Astrocyte of the spinal cord (primary cell): Measurements from ENCODE around the gene KCNQ5.

Experiments
- DNase-seq: peaks from one replicate; pipeline ENCODE4 v3.0.0; 2011; ENCODE audit warnings: low read depth, low spot score
- H3K4me3 ChIP-seq: 2 replicates; pipeline ENCODE4 v1.5.1; 2011; ENCODE audit warnings: low read depth, mild to moderate bottlenecking, low read length, moderate library complexity
- CTCF ChIP-seq: IDR thresholded peaks from 2 replicates; pipeline ENCODE4 v1.5.1; 2012; ENCODE audit warnings: low read depth, mild to moderate bottlenecking, low read length, inconsistent platforms
- in situ Hi-C: cut with HindIII; loops from 2 replicates; pipeline ENCODE4 v1.10.0; 2017; ENCODE audit warnings: low sequenced_read_pairs

KCNQ5 gene

GRCh38 chr6:72691249-72691648 lies 69.4 kb downstream of the KCNQ5 start:
- no peak for DNase-seq
- TF ChIP-seq CTCF = no peak
- no peak overlapping the region for H3K4me3 ChIP-seq
- in situ Hi-C loops = no loop called here

DNA sequence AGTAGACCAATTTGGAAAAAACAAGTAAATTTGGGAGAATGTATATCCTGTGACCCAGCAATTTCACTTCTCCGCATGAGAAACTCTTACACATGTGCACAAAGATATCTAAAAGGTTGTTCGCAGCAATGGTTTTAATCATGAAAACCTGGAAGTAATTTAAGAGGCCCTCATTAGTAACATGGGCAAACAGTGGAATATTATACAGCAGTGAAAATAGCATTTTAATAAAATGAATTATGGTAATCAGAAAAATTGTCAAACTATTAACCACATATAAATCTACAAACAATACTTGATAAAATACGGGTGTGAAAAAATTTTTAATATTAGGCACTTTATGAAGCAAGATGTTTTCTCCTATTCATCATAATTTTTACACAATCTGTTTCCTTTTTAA lies 74.2 kb downstream of the KCNQ5 start:
- no peak for TF ChIP-seq CTCF
- no peak for DNase-seq
- no peak overlapping the region for H3K4me3 ChIP-seq
- in situ Hi-C loops = no loop called here

- DNase-seq = no peak
- in situ Hi-C loops = no loop called here
- TF ChIP-seq CTCF = no peak
- no peak overlapping the region for H3K4me3 ChIP-seq
Measured at GRCh38 chr6:72699159-72699558, 77.3 kb downstream of the KCNQ5 start.

DNA sequence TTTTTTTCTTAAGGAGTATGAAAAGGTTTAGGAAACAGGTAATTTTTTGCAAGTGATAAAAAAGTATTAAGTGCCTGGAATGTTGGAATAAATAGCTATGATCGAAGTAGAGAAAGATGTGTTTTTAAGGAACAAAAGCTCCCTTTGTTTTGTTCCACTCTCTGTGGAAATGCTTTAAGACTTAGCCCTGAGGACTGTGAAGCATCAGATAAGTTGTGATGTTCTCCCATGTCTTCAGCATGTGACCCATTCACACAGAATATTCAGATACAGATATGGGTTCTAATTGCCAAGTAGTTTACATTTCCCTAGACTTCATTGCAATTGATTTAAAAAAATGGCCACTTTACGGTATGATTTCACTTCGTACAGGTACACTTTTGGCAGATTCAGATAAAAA lies 80.6 kb downstream of the KCNQ5 start:
- no peak overlapping the region for H3K4me3 ChIP-seq
- no peak for DNase-seq
- TF ChIP-seq CTCF = no peak
- in situ Hi-C loops = no loop called here

DNA sequence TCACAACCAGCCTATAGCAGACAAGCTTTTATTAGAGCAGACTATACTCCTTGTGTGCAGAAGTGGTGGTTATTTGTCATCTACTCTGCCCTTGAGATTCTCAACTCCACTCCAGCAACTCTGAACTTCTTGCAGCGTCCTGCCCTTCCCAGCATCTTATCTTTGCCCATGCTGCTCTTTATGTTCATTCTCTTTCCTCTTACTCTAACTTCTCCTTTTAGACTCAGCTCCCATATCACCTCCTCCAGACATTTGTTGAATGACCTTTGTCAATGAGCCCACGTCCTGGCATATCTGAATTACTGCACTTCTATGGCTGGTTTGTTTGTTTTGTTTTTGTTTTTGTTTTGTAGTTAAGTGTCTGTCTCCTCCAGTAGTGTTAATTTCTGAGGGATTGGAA lies 81.2 kb downstream of the KCNQ5 start:
- TF ChIP-seq CTCF = no peak
- no peak overlapping the region for H3K4me3 ChIP-seq
- no peak for DNase-seq
- in situ Hi-C loops = no loop called here

DNA sequence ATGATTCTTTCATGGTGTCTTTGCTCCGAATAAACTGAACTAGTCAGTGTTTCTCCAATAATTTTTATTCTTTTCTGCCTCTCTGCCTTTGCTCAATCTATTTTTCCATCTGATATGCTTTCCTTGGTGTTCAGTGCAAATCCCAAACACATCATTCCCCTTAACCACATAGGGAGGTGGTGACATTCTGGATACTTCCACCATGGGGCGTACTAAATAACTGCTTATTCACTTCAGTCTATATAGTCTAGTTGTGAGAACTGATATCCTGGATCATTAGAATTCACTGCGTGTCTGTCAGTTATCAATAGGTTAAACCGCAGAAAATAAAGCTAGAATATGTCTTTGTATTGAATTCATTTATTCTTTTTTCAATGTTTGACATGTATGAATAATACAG lies 83.1 kb downstream of the KCNQ5 start:
- no peak for DNase-seq
- no peak for TF ChIP-seq CTCF
- H3K4me3 ChIP-seq = no peak overlapping the region
- in situ Hi-C loops = no loop called here

- in situ Hi-C loops = no loop called here
- no peak for TF ChIP-seq CTCF
- H3K4me3 ChIP-seq = no peak overlapping the region
- DNase-seq = no peak
Measured at GRCh38 chr6:72709431-72709830, 87.6 kb downstream of the KCNQ5 start.
